Measurements from ENCODE around the gene SELENON. TPM values are rescaled to one million over a fixed set of nuclear protein-coding genes. Genes with fewer than 3 reads are reported as not detected.

SELENON gene
- polyA plus RNA-seq, 3 donors: 1.5 to 31.5 (median 3.5) TPM

DNA sequence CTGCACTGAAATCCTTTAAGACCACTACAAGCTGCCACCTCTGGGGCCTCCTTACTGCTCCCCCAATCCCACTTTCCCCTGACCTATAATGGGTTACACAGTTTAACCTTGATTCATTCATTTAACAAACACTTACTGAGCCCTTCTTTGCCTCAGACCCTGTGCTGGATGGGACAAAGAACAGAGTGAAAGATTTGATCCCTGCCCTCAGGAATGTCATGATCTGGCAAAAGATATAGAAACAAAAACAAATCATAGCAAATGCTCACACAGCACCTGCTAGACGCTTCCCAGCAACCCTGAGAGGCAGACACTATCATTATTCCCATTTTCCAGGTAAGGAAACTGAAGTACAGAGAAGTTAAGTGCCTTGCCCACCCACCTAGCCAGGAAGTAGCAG, 66.3 kb downstream of the SELENON start:
- H3K27me3 ChIP-seq (ENCODE audit: control insufficient read depth in 2 of 2, insufficient read depth in 2 of 2, low read length in 2 of 2): no peaks in the 10 kb centered on the region
- TF ChIP-seq, protein P1, sequence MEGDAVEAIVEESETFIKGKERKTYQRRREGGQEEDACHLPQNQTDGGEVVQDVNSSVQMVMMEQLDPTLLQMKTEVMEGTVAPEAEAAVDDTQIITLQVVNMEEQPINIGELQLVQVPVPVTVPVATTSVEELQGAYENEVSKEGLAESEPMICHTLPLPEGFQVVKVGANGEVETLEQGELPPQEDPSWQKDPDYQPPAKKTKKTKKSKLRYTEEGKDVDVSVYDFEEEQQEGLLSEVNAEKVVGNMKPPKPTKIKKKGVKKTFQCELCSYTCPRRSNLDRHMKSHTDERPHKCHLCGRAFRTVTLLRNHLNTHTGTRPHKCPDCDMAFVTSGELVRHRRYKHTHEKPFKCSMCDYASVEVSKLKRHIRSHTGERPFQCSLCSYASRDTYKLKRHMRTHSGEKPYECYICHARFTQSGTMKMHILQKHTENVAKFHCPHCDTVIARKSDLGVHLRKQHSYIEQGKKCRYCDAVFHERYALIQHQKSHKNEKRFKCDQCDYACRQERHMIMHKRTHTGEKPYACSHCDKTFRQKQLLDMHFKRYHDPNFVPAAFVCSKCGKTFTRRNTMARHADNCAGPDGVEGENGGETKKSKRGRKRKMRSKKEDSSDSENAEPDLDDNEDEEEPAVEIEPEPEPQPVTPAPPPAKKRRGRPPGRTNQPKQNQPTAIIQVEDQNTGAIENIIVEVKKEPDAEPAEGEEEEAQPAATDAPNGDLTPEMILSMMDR (IDR thresholded peaks at IDR 0.05): no peak
- no peak overlapping the region for H3K4me3 ChIP-seq (replicated peaks in 1 of 3; ENCODE audit: low read depth in 2 of 3, low read length in 3 of 3)
- no peak overlapping the region for H2AFZ ChIP-seq (ENCODE audit: insufficient read depth, low read depth, low read length, poor library complexity, severe bottlenecking)
- Mint-ChIP-seq H3K36me3 (peaks cover 34 to 46% of the 10 kb centered on the region in 2 donors), H3K4me1 (peaks cover 53% of the 10 kb centered on the region), H3K9me3 (peaks cover 0 to 3% (median 0%) of the 10 kb centered on the region in 7 donors), H3K27ac (no peak overlapping the region), H3K4me3 (no peak overlapping the region), H3K27me3 (ENCODE audit: low read depth in 3 of 3) (peaks cover 0 to 3% (median 0%) of the 10 kb centered on the region in 3 donors)
- H3K9ac ChIP-seq (ENCODE audit: insufficient read depth, low read length, poor library complexity, severe bottlenecking): no peak overlapping the region
- DNase-seq: no peak
- H3K9me3 ChIP-seq (replicated peaks in 1 of 2; ENCODE audit: control insufficient read depth in 1 of 2, insufficient read depth in 1 of 2, low read length in 2 of 2): no peaks in the 10 kb centered on the region
- WGBS (ENCODE audit: insufficient coverage): no CpG with 5 or more reads among the region's 1 CpG
- intact Hi-C loops (cut with micrococcal nuclease): no loop called here
- no peaks in the 10 kb centered on the region for H4K20me1 ChIP-seq (ENCODE audit: insufficient read depth, low read length)
- peaks cover 8% of the 10 kb centered on the region for H3K79me2 ChIP-seq (ENCODE audit: insufficient read depth, low read length)
- peaks cover 11 to 31% of the 10 kb centered on the region in 2 donors for H3K36me3 ChIP-seq (replicated peaks in 1 of 2; ENCODE audit: control insufficient read depth in 1 of 2, insufficient read depth in 2 of 2, low read length in 2 of 2)
- H3K4me1 ChIP-seq (ENCODE audit: control insufficient read depth in 1 of 2, insufficient read depth in 2 of 2, low read length in 2 of 2): peaks cover 26 to 37% of the 10 kb centered on the region in 2 donors
- peak overlapping the region in 1 of 2 donors; percentile 36 for H3K27ac ChIP-seq (ENCODE audit: low read depth in 1 of 2, low read length in 2 of 2)
- H3K4me2 ChIP-seq (replicated peaks; ENCODE audit: extremely low read depth, low read length, poor library complexity, severe bottlenecking): no peak overlapping the region

DNA sequence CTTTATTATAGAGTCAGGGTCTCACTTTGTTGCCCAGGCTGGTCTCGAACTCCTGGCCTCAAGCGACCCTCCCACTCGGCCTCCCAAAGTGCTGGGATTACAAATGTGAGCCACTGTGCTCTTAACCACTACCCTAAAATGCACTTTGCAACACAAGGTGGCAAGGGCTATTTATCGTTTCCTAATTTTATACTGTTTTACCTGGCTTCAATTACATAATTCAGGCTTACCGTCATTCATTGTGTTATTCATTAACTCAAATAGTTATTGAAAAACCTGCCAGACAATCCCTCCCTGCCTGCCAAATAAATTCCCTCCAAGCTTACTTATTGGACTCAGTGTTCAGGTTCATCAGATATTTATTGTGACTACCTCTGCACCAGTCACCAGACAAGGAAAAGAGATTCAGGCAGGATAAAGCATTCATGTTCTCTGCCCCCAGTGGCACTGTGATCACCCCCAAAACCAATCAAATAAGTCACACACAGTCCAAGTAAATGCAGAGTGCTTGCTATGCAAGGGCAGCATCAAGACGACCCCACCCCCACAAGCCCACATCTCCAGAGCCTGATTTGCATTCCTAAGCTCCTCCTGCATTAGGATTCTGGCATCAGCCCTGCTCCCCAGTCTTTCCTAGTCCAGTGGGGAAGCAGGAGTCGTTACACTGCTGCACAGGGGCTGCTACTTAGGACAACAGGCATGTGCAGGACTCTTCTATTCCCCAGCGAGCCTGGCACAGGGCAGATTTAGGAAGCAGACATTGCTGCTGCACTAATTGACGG, 67.4 kb downstream of the SELENON start:
- 96% methylated on average over 9 of the region's 9 CpGs for WGBS (ENCODE audit: insufficient coverage)
- Histone ChIP-seq H2AFZ (ENCODE audit: insufficient read depth, low read depth, low read length, poor library complexity, severe bottlenecking) (no peak overlapping the region), H3K36me3 (replicated peaks in 1 of 2; ENCODE audit: control insufficient read depth in 1 of 2, insufficient read depth in 2 of 2, low read length in 2 of 2) (peaks cover 11 to 26% of the 10 kb centered on the region in 2 donors), H3K4me1 (ENCODE audit: control insufficient read depth in 1 of 2, insufficient read depth in 2 of 2, low read length in 2 of 2) (peaks cover 26 to 37% of the 10 kb centered on the region in 2 donors), H3K9ac (ENCODE audit: insufficient read depth, low read length, poor library complexity, severe bottlenecking) (no peak overlapping the region), H3K4me2 (replicated peaks; ENCODE audit: extremely low read depth, low read length, poor library complexity, severe bottlenecking) (no peak overlapping the region), H3K79me2 (ENCODE audit: insufficient read depth, low read length) (peaks cover 3% of the 10 kb centered on the region), H3K4me3 (replicated peaks in 1 of 3; ENCODE audit: low read depth in 2 of 3, low read length in 3 of 3) (no peak overlapping the region), H3K27ac (ENCODE audit: low read depth in 1 of 2, low read length in 2 of 2) (no peak overlapping the region), H4K20me1 (ENCODE audit: insufficient read depth, low read length) (no peaks in the 10 kb centered on the region), H3K27me3 (ENCODE audit: control insufficient read depth in 2 of 2, insufficient read depth in 2 of 2, low read length in 2 of 2) (no peaks in the 10 kb centered on the region), H3K9me3 (replicated peaks in 1 of 2; ENCODE audit: control insufficient read depth in 1 of 2, insufficient read depth in 1 of 2, low read length in 2 of 2) (no peaks in the 10 kb centered on the region)
- TF ChIP-seq, protein P1 (IDR thresholded peaks at IDR 0.05): no peak
- H3K27me3 Mint-ChIP-seq (ENCODE audit: low read depth in 3 of 3): peaks cover 0 to 5% (median 0%) of the 10 kb centered on the region in 3 donors
- H3K36me3 Mint-ChIP-seq: peaks cover 32 to 38% of the 10 kb centered on the region in 2 donors
- peaks cover 0 to 3% (median 0%) of the 10 kb centered on the region in 7 donors for H3K9me3 Mint-ChIP-seq
- H3K27ac Mint-ChIP-seq: no peak overlapping the region
- no peak overlapping the region for H3K4me3 Mint-ChIP-seq
- H3K4me1 Mint-ChIP-seq: peaks cover 53% of the 10 kb centered on the region
- DNase-seq: no peak
- intact Hi-C loops (cut with micrococcal nuclease): no loop called here

Other genes with a start within 250 kb of the SELENON start
- 1 to 10 TPM; 1.2 to 7.2 (median 1.7) TPM for gene MAN1C1, start 183.4 kb upstream of the SELENON start, polyA plus RNA-seq
- gene MTFR1L, start 19.8 kb downstream of the SELENON start, polyA plus RNA-seq: 10 to 100 TPM; 67.3 to 73.5 (median 69.9) TPM
- under 1 TPM; 0.19 to 0.44 (median 0.44) TPM for gene AUNIP, start 59.3 kb downstream of the SELENON start, polyA plus RNA-seq
- 10 to 100 TPM in 1 of 3 donors, 1 to 10 TPM in 1, under 1 TPM in 1; 0.92 to 13.3 (median 1.0) TPM for gene PAQR7, start 75.5 kb downstream of the SELENON start, polyA plus RNA-seq
- 1 to 10 TPM; 1.5 to 8.1 (median 3.5) TPM for gene STMN1, start 106.2 kb downstream of the SELENON start, polyA plus RNA-seq
- gene PAFAH2, start 197.9 kb downstream of the SELENON start, polyA plus RNA-seq: 1 to 10 TPM; 6.4 to 9.2 (median 6.8) TPM
- gene EXTL1, start 221.6 kb downstream of the SELENON start, polyA plus RNA-seq: not detected
- gene SLC30A2, start 245.9 kb downstream of the SELENON start, polyA plus RNA-seq: not detected